Activated CD4-positive, alpha-beta T cell treated with anti-CD3 and anti-CD28 coated beads, Interleukin-2, amount 50 U/mL, for 24 hours (primary cell): ENCODE measurements around the gene DPH1.
"Not testable (repeated sequence)": the region's sequence is repeated elsewhere in the genome, so short reads cannot be mapped to it uniquely, and the experiment has no call there.

Experiments used
- DNase-seq, 2 donors: peaks; one replicate each; pipeline ENCODE4 v3.0.0-alpha.2; 2020; ENCODE audit warnings: low read depth in 1 of 2, low spot score in 1 of 2

The DPH1 gene

GRCh38 chr17:2008332-2009126, 21.4 kb upstream of the DPH1 start:
- DNase-seq: no peak

DNA sequence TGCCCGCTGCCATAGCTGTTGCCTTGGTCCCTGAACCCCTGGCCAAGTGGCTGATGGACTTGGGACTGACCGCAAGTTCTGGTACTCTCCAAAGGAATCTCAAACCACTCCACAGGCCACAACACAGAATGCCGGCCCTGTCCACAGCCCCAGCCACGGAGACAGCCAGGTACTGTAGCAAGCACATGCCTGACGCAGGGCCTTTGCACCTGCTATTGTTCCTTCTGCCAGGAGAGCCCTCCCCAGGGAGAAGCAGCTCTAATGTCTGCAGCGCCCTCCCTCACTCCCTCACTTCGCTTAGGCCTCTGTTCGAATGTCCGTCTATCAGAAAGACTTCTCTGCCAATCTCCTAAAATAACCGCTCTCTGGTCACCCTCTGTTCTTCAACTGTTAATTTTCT, 20.2 kb upstream of the DPH1 start:
- DNase-seq: no peak

GRCh38 chr17:2011411-2012371, 18.3 kb upstream of the DPH1 start:
- no peak for DNase-seq

- no peak for DNase-seq
These were observed 17.5 kb upstream of the DPH1 start for GRCh38 chr17:2012499-2012898.

DNA sequence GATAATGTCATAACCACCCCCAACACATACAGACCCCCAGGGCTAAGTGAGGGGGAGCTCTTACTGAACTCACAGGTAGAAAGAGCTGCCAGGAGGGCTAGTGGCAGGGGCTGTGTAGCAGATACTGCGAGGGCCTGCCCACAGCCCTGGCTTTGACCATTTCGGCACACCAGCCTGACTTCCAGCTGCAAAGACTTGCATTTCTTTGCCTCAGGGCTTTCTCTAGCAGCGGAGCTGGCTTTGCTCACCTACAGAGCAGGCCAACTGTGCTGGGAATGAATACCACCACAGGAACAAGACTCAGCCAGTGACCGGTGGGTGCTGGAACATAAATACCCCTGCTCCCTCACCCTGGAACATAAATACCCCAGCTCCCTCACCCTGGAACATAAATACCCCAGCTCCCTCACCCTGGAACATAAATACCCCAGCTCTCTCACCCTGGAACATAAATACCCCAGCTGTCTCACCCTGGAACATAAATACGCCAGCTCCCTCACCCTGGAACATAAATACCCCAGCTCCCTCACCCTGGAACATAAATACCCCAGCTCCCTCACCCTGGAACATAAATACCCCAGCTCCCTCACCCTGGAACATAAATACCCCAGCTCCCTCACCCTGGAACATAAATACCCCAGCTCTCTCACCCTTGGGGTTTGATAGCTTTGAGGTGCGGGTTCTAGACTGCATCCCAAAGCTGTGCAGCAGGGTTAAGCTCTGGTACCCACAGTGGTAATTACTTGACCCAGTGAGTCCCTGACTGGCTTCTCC, 16.5 kb upstream of the DPH1 start:
- not testable (repeated sequence) for DNase-seq

DNA sequence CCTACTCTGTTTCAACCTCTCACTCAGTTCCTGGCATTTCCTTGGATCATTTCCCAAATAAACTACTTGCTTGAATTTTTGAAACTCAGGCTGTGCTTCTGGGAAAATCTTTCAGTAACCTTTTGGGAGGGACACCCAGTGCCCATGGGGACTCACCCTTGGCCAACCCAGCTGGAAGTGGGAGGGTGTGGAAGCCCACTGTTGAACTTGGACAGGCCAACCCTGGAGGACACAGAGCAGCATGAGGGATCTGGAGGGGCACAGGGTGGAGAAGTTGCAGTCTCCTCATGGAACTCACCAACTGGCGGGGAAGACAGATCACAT, 16.0 kb upstream of the DPH1 start:
- no peak for DNase-seq

GRCh38 chr17:2015314-2015713, 14.6 kb upstream of the DPH1 start:
- no peak for DNase-seq

DNA sequence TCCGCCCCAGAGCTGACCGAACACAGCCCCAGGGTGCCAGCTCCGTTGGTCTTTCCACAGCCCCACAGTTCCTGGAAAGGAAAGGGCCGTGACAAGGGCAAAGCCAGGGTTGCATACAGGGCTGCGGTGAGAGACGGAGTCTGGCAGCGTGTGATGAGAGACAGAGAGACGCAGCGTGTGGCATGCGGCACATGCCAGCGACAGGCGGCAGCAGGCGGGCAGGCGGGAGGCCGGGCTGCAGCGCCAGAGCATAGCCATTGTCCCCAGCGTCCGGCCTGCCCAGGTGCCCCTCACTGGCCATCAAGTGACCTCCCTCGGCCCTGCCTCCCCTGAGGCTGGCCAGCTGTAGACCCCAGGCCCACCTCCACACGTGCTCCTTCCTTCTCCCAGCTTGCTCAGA, 13.5 kb upstream of the DPH1 start:
- no peak for DNase-seq

GRCh38 chr17:2017274-2017941, 12.5 kb upstream of the DPH1 start:
- no peak for DNase-seq

DNA sequence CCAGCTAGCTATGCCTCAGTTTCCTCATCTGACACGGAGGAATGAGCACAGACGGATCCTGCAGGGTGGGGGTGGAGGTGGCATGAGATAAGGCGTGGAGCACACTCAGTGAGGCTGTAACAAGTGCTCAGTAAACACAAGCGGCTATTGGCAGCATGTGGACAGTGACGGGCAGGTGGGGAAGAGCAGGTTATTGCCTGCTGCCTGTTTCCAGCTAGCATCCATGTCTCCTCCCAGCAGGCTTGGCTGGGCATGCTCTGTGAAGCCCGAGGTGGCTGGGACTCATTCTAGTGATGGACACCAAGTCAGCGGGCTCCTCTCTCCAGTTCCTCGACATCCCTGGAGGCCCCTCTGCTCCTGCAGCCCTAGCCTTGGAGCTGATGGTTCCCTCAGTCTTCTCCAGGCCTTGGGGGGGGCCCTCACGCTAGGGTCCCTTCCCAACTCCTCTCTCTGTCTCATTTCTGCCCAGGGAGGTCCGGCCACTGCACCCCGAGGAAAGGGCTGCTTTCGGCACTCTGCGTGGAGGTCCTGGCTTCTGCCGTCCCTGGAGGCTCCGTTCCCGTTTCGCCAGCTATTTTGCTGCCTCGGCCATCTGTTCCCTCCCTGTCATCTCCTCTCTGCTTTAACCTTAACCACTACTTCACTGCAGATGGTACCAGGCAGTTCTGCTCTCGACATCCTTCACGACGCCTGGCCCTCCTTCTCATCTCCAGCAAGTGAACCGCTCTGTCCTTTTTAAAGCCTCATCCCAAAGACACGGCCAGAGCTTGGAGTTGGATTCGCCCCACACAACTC, 11.0 kb upstream of the DPH1 start:
- DNase-seq: no peak

GRCh38 chr17:2019723-2020122, 10.2 kb upstream of the DPH1 start:
- DNase-seq: no peak

- DNase-seq: no peak
These were observed 9.2 kb upstream of the DPH1 start for GRCh38 chr17:2020721-2021120.

GRCh38 chr17:2022647-2023240, 7.2 kb upstream of the DPH1 start:
- no peak for DNase-seq

DNA sequence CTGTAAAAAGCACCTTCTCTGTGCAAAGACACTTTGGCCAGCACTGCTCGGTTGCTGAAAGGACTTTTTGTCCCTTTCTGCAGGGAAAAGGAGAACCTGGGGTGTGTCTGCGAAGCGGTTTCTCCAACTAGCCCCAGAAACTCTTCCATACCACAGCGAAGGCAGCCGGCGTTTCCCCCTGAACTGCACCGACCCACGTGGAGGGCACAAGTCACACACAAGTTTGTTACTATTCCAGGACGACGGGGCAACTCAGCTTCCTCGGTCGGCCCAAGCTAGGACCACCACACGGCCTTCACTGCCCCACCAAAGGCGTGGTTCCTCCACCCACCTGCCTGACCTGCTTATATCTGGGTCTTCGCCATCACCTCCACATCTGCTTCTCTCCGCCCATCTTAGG, 6.7 kb upstream of the DPH1 start:
- no peak for DNase-seq

GRCh38 chr17:2023692-2024571, 6.0 kb upstream of the DPH1 start:
- DNase-seq: no peak

DNA sequence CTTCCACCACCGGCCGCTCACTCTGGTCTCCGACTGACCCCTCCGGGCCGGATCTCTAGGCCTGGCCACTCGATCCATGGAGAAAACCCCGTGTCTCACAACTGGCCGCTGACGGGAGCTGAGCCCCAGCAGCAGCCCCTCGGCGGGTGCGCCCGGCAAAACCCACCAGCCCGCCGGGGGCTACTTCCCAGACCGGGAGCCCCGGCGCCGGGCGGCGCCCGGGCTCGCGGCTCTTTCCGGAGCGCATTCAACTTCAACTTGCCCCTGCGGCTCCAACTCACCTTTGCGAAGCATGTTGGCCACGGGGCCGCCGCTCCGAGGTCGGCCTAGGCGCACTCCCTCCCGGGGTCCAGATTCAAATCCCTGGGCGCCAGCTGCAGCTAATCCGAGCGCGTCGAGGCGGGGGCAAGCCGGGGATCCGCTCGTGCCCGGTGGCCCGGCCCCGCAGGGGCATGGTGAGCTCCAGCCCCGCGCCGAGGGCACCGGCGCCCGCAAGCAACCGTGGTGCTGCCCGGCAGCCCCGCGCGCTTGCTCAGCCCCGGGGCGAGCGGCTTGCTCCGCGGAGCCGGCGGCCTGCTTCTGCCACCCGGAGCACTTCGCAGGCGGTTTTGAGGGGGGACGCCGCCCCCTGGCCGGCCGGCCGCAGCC, 5.3 kb upstream of the DPH1 start:
- no peak for DNase-seq

GRCh38 chr17:2025220-2025621, 4.7 kb upstream of the DPH1 start, which contains the start of gene RTN4RL1:
RTN4RL1 (minus strand) TSS chr17:2025334; CDS start chr17:2024865, 469 bp downstream.
- DNase-seq: peak in 1 of 2 donors; percentile 56

DNA sequence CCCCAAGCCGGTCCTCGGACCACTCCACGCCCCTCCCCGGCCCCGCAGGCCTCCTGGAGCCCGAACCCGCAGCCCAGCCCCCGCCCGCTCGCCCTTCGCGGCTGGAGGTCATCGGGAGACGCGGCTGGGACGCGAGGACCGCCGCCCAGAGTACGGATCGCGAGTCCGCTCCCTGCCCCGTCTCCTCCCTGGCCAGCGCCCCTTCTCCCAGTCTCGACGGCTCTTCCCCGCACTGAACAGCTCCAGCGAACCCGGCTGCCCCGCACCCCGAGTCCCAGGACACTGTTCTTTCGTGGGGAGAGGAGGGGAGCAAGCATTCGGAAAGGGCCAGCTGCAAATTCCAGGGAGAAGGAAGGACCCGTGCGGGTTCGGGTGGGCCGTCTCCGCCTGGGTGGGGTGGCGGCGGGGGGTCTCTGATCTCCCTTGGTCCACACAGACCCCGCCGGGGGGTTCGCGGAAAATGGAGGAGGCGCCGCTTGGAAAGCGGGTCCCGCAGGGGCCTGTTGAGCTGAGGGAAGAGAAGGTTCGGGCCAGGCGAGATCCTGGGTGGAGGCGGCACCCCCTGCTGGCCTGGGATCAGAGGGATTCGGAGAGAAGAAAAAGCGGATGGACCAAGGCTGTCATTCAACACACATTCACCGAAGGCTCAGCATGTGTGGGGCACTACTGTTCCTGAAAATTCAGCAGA, 4.2 kb upstream of the DPH1 start:
- no peak for DNase-seq
